Sigmoid colon (tissue), 4 donors: ENCODE results near the gene KCTD16.

Experiments used
- CTCF ChIP-seq, 4 experiments: fragments of 450-650 bp in 3 of 4; fragments of 200-600 bp in 1 of 4; IDR thresholded peaks; one replicate each; pipeline ENCODE4 v1.5.1; 2016 to 2019; ENCODE audit warnings: antibody characterized with exemption in 4 of 4, mild to moderate bottlenecking in 3 of 4, moderate library complexity in 2 of 4
- EP300 ChIP-seq, 4 donors: sonication (generic); formaldehyde crosslinking; IDR thresholded peaks; one replicate each; pipeline ENCODE4 v1.6.1; 2017; ENCODE audit warnings: antibody characterized with exemption in 4 of 4
- POLR2A ChIP-seq, 2 donors: fragments of 450-650 bp; IDR thresholded peaks; one replicate each; pipeline ENCODE4 v1.6.1; 2016; ENCODE audit warnings: antibody characterized with exemption in 2 of 2, mild to moderate bottlenecking in 2 of 2, moderate library complexity in 2 of 2

- TF ChIP-seq EP300 (IDR thresholded peaks at IDR 0.05) = no peak
- no peak for TF ChIP-seq POLR2A (IDR thresholded peaks at IDR 0.05)
- TF ChIP-seq CTCF (IDR thresholded peaks at IDR 0.05) = no peak
Observed at GRCh38 chr5:144130306-144130705, 40.4 kb upstream of the KCTD16 start.
